HepG2 (cell line): ENCODE results near the gene WDR54.

Source experiments
- ATF7 ChIP-seq, 2 experiments: fragments of 450-650 bp in 1 of 2; sonication (generic) in 1 of 2; formaldehyde crosslinking in 1 of 2; IDR thresholded peaks; 2 replicates each; pipeline versions ENCODE4 v1.4.0 to v1.6.1; 2016 to 2020; ENCODE audit warnings: antibody characterized with exemption in 1 of 2, mild to moderate bottlenecking in 1 of 2, missing genetic modification reagents in 1 of 2
- RARG ChIP-seq: sonication (generic); formaldehyde crosslinking; IDR thresholded peaks from 2 replicates; pipeline ENCODE4 v1.4.0; 2020; ENCODE audit warnings: low read depth, mild to moderate bottlenecking, missing genetic modification reagents
- SNAPC2 ChIP-seq: sonication (generic); formaldehyde crosslinking; IDR thresholded peaks from 2 replicates; pipeline ENCODE4 v1.8.1; 2022; ENCODE audit warnings: mild to moderate bottlenecking, missing genetic modification reagents
- TEAD2 ChIP-seq: sonication (generic); formaldehyde crosslinking; IDR thresholded peaks from 2 replicates; pipeline ENCODE4 v1.9.0; 2021; ENCODE audit warnings: missing genetic modification reagents
- ZNF12 ChIP-seq: sonication (generic); formaldehyde crosslinking; IDR thresholded peaks from 2 replicates; pipeline ENCODE4 v1.5.0; 2020; ENCODE audit warnings: missing genetic modification reagents
- TF ChIP-seq, protein P1 (sequence below): sonication (generic); formaldehyde crosslinking; IDR thresholded peaks from 2 replicates; pipeline ENCODE4 v1.5.0; 2020; ENCODE audit warnings: mild to moderate bottlenecking, missing genetic modification reagents, moderate library complexity

GRCh38 chr2:74391580-74392448, 29.7 kb upstream of the WDR54 start:
- TF ChIP-seq TEAD2 (CRISPR knock-in tag) (no peak), ZNF12 (no peak), RARG (CRISPR knock-in tag) (no peak), ATF7 (IDR thresholded peaks at IDR 0.05) (no peak), ATF7 (CRISPR knock-in tag; IDR thresholded peaks at IDR 0.05) (no peak), SNAPC2 (CRISPR knock-in tag) (peak; percentile 89)
- TF ChIP-seq, protein P1, sequence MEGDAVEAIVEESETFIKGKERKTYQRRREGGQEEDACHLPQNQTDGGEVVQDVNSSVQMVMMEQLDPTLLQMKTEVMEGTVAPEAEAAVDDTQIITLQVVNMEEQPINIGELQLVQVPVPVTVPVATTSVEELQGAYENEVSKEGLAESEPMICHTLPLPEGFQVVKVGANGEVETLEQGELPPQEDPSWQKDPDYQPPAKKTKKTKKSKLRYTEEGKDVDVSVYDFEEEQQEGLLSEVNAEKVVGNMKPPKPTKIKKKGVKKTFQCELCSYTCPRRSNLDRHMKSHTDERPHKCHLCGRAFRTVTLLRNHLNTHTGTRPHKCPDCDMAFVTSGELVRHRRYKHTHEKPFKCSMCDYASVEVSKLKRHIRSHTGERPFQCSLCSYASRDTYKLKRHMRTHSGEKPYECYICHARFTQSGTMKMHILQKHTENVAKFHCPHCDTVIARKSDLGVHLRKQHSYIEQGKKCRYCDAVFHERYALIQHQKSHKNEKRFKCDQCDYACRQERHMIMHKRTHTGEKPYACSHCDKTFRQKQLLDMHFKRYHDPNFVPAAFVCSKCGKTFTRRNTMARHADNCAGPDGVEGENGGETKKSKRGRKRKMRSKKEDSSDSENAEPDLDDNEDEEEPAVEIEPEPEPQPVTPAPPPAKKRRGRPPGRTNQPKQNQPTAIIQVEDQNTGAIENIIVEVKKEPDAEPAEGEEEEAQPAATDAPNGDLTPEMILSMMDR (CRISPR knock-in tag), result peak; percentile 98
